ENCODE results near the gene PUM2.
"Not testable (repeated sequence)": the region's sequence is repeated elsewhere in the genome, so short reads cannot be mapped to it uniquely, and the experiment has no call there.

Gene PUM2, protein sequence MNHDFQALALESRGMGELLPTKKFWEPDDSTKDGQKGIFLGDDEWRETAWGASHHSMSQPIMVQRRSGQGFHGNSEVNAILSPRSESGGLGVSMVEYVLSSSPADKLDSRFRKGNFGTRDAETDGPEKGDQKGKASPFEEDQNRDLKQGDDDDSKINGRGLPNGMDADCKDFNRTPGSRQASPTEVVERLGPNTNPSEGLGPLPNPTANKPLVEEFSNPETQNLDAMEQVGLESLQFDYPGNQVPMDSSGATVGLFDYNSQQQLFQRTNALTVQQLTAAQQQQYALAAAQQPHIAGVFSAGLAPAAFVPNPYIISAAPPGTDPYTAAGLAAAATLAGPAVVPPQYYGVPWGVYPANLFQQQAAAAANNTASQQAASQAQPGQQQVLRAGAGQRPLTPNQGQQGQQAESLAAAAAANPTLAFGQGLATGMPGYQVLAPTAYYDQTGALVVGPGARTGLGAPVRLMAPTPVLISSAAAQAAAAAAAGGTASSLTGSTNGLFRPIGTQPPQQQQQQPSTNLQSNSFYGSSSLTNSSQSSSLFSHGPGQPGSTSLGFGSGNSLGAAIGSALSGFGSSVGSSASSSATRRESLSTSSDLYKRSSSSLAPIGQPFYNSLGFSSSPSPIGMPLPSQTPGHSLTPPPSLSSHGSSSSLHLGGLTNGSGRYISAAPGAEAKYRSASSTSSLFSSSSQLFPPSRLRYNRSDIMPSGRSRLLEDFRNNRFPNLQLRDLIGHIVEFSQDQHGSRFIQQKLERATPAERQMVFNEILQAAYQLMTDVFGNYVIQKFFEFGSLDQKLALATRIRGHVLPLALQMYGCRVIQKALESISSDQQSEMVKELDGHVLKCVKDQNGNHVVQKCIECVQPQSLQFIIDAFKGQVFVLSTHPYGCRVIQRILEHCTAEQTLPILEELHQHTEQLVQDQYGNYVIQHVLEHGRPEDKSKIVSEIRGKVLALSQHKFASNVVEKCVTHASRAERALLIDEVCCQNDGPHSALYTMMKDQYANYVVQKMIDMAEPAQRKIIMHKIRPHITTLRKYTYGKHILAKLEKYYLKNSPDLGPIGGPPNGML

GRCh38 chr2:20350753-20351554, at the start of gene PUM2:
Gene PUM2 (minus strand): TSS chr2:20350844. CDS start chr2:20327360, 23,484 bp downstream.
- peak; percentile 95 for DNase-seq

DNA sequence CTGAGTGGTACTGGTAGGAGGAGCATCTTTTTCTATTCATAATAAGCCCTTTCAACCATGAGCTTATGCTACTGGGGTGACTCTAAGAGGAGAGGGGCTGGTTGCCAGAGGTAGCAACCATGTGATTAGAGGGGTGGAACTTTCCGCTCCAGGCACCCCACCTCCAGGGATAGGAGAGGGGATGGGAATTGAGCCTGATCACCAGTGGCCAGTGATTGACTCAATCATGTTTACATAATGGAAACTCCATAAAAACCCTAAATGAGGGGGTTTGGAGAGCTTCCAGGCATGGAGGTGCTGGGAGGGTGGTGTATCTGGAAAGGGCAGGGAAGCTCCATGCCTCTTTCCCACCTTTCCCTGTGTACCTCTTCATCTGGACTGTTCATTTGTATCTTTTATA, 49.7 kb upstream of the PUM2 start:
- DNase-seq: no peak

DNA sequence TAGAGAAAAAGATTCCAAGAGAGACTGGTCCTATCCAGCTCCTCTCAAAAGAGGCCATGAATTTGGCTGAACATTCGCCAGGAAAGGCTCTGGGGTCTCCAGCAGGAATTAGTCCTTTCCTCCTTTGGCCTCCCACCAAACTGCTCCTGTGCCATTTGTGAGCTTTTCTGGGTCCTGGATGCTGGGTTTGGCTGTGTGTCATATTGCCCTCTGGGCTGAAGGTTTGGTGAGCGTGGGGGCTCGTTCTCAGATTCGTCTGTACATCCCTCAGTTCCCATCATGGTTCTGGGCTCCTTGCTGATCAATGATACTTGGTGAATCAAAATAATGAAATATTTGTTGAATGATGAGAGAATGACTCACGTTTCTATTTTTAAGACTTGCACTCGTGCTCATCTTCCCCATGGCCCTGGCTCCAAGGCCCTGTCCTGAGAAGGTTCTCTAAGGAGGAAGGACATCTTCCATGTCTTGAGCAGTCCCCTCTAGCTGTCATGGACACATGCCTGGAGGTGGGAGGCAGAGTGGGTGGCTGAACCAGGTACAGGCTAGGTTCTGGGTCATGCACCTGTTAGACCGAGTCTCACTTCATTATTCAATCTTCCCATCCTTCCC, 48.4 kb upstream of the PUM2 start:
- DNase-seq: no peak

DNA sequence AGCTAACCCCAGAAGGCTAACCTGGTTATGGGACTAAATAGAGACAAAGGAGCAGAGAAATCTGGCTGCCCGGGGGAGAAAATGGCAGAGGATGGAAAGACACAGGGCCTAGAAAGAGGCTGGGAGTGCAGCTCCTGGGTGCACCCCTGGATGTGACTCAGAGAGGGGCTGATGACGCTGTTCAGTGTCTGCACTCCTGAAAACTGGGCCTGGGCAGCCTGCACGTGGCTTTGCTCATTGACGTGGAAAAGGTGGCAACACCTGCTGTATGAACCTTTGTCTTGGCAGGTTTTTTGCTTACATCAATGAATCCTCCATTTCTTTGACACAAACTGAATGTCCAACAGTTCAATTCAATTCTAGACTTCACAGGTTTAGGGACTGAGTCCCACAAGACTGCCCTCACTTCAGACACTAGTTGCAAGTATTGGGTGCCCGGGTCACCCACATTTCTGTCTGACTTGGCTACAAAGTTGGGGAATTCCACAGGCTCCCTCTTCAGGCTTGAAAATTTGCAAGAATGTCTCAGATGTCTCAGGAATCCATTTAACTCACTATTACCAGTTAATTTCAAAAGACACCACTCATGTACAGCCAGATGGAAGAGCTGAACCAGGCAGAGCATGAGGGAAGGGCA, 47.3 kb upstream of the PUM2 start:
- no peak for DNase-seq

DNA sequence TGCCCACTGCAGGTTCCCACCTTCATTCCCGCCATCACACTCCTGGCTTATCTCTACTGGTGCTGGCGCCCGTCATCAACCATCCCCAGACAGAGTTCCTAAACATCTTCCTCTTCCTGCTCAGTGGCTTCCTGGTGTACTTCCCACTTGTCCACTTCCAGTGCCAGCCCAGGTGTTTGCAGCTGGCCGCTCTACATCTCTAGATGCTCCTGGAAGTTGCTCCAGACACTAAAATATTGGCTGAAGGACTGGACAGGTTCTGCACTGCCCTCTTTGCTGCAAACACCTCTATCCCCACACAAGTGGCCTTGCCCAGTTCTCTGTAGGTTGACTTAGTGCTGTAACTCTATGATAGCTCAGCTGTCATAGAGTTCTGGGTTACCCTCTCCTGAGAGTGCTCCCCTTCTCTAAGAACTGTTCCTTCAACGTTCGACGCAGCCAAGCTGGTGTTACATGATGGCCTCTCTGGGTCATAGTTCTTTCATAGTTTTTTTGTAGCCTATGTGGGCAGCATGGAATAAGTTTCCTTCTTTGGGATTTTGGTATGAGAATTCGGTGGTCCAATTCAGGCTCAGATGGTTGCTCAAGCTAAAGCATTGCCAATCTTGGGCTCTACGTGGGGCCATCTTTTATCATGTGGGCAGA, 45.8 kb upstream of the PUM2 start:
- no peak for DNase-seq

DNA sequence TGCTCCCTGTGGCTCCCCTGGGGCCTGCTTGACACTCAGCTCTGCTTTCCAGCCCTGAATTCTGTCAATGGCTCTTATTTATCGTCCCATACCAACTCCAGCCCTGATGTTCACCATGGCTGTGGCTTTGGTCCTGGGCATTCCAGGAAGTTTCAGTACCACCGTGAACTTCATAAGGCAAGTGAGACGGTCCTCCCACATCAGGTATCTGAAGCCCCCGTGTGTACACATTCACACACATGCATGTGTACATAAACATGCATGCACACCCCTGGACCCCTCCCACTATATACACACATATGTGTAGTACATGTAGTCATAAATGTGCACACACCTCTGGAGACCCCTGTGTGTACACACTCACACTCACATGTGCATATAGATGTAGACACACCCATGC, 43.3 kb upstream of the PUM2 start:
- DNase-seq: no peak

- DNase-seq: peak; percentile 11
Observed at GRCh38 chr2:20391951-20392699, 41.5 kb upstream of the PUM2 start.

DNA sequence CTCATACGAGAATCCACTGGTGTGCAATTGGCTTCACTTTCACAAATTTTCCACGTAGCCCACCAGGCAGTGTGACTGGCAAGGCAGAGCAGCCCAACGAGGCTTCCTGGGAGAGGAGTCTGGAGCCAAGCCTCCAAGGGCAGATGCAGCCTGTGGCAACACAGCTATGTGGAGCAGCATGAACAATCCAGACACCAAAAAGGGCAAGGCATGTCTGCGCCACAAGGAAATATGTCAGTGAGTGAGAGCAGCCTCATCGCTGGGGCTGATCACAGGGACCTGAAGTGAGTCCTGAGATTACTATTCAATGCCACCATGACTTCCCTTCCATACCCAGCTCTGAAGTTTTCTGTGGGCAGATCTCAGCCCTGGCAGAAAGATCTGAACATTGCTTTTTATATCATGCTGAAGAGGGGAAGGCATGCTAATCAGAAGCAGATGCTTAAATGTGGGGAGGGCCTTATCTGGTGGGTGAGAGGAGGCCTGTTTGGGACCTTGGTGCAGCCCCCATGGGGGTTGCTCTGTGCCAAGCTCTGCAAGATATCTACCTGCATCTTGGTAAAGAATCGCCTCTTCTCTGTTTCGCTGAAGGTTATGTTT, 40.0 kb upstream of the PUM2 start:
- no peak for DNase-seq

- DNase-seq: no peak
Observed at GRCh38 chr2:20384953-20385352, 34.3 kb upstream of the PUM2 start.

DNA sequence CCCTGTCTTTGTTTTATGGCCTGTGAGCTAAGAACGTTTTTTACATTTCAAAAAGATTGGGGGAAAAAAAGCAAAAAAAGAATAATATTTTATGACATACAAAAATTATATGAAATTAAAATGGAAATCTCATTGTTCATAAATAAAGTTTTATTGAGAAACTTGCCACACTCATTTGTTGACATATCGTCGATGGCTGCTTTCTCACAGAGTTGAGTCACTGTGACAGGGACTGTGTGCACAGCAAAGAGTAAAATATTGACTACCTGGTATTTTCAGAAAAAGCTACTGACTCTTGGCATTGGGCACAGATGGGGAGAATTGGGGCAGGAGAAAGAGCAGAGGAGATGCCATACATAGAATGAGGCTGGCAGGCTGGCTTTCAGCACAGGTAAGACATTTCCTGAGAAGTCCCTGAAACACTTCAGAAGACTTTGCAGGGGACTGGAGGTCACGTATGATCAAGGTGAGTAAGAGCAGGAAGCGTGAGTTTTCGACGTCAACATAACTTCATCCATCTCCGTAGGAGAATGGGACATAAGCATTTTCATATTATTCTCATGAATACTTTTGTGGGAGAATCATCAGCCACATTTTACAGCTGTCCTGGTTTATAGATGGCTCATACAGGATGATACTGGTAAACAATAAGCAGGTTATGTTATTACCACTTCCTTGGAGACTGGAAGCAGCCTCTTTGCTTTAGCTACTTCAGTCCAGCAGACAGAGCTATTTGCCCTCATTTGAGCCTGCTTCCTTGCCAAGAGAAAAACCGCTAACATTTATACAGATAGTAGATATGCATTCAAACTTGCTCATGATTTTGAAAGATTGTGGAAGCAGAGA, 32.5 kb upstream of the PUM2 start:
- DNase-seq: no peak

- DNase-seq: no peak
Observed at GRCh38 chr2:20381457-20381856, 30.8 kb upstream of the PUM2 start.

DNA sequence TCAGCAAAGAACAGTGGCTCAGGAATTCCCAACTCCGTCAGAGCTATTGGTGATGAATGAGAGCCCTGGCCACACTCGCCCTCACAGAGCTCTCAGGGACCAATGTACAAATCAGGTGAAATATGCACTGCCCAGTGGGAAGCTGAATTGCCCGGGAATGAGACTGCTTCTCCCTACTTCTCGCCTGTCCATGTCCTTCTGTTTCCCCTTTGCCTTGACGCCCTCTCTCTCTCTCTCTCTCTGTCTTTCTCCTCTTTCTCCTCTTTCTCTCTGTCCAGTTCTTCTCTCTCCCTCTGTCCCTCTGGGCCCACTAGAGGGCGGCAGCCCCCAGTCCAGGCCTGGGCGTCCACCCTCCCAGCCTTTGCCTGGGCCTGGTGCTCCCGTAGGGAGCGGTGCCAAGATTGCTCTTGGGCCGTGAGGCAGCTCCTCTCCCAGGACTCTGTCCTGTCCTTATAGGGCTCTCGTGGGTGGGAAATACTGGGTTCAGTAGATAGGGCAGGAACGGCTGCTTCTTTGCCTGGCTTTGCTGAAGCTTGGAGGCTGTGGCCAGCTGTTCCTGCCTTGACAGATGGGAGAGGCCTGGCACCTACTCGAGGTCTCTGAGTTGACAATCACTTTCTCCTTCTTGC, 28.4 kb upstream of the PUM2 start:
- no peak for DNase-seq

- DNase-seq: no peak
Observed at GRCh38 chr2:20378341-20378740, 27.7 kb upstream of the PUM2 start.

DNA sequence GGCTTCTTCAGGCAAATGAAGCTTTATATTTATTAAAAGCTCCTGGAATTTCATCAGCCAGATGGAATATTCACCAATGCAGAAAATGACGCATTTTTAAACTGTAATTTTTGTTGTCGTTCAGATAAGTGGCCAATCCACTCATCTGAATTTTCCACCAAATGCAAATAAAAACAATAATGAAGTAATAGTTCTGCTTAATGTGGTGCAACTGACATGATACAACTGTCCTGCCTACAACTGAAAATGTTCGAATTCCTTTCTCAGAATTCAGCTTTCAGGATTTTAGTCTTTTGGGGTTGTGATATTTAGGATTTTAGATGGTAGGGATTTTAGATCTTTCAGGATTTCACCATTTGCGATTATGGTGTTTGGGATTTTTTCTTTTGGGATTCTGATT, 27.1 kb upstream of the PUM2 start:
- no peak for DNase-seq

DNA sequence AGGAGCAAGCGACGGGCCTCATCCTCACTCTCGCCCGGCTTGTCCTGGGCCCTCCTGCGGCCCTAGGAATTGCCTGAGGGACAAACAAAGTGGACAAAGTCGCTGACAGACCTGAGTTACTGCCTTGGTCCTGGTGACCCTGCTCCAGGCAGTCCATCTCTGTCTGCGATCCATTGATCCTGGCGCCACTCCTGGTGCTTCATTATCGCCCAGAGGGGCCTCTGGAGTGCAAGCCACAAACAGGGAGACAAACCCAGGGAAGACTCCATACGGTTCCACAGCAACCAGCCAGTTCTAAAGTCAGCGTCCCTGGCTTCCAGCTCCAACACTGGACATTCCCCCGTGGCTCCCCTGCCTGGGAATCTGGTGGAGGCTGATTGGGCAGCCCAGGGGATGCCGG, 24.3 kb upstream of the PUM2 start:
- DNase-seq: not testable (repeated sequence)

DNA sequence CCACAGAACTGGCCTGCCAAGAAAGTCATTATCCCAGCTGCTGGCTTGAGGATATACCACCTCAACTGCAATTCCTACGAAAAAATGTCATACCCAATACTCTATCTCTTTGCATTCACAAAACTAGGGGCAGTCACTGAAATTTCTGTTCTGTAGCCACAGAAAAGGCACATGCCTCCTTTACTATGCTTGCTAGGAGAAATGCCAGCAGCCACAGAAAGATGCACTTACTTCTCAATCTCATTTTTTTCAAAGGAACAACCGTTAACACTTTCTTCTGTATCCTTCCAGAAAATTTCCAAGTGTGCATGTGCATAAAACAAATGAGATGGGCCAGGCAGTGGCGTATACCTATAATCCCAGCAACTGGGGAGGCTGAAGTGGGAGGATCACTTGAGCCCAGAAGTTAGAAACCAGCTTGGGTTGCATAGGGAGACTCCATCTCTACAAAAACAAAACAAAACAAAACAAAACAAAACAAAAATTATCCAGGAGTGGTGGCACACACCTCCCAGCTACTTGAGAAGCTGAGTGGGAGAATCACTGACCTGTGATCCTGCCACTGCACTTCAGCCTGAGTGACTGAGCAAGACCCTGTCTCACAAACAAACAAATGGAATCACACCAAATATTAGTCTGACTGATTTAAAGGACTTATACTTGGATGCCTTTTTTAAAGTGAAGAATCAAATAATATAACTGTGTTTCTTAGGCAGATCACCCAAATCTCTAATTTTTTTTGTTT, 22.4 kb upstream of the PUM2 start:
- no peak for DNase-seq

- no peak for DNase-seq
Observed at GRCh38 chr2:20371323-20372025, 20.8 kb upstream of the PUM2 start.
